GM19467 (cell line): ENCODE data around the gene IGF1.
"Not testable (repeated sequence)": the region's sequence is repeated elsewhere in the genome, so short reads cannot be mapped to it uniquely, and the experiment has no call there.

Experiments used
- ATAC-seq: cut with Tn5 transposase; IDR thresholded peaks from one replicate; pipeline ENCODE4 v1.9.1; 2021; ENCODE audit warnings: mild to moderate bottlenecking, moderate library complexity; ENCODE audit not compliant: unreplicated experiment

IGF1 gene

GRCh38 chr12:102462795-102463465, 17.4 kb downstream of the IGF1 start:
- ATAC-seq = no peak

DNA sequence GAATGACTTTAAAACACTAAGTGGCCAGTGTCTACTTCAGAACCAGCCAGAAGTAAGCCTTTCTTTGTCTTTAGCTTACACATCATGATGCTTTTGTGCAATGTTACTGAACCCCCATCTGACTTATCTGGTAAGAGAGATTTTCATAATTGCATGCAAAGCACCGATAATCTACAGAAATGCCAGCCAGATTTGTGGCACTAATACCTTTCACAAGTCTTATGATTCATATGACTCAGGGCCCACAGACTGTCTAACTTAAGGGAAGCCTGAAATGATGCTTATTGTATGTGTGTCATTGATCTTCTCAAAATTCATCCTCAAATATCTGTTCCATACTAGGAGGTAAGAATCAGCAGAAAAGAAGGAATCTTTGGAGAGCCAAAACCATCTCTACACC, 18.0 kb downstream of the IGF1 start:
- no peak for ATAC-seq

- ATAC-seq = no peak
These were observed 18.9 kb downstream of the IGF1 start for GRCh38 chr12:102461501-102461900.

GRCh38 chr12:102459314-102459713, 21.0 kb downstream of the IGF1 start:
- no peak for ATAC-seq

DNA sequence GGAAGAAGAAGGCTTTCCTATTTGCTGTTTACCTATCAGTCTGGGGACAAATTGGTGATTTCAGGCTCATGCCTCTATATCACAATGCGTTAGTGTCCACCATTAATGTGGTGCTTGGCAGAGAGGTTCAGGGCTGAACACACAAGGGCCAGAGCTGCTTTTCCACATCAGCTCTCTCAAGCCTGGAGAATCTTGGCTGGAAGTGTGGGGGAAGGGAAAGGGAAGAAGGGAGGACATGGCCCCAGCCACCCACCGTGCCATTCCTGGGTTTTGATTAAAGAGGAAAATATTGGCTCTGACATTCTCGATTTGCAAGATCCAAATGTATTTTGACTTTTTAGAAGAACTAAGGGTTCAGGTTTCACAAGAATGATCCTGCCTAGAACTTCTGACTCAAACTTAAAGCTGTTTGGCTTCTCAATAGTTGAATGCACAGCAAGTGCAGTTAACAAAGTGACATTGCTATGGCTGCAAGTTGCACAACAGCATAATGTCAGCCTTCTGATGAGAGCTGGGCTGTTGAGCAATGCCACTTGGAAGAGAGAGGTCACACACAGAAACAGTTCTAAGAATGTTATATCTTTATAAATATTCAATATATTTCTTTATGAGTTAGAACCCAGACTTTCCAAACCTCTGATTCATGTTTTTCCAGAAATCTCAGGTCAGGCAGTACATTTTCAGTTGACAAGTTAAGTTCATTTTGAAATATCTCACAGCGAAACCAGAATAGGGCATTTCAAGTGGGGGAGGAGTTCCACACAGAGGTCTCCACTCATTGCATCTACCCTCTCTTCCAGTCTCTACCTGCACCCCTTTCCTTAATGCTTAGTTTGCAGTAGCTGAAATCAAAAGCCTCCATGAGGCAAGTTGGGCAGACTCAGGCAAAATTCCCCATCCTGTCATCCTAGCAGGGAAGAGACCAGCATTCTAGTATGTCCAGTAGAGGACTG, 25.3 kb downstream of the IGF1 start:
- ATAC-seq = no peak

GRCh38 chr12:102454330-102454729, 26.0 kb downstream of the IGF1 start:
- ATAC-seq = no peak

DNA sequence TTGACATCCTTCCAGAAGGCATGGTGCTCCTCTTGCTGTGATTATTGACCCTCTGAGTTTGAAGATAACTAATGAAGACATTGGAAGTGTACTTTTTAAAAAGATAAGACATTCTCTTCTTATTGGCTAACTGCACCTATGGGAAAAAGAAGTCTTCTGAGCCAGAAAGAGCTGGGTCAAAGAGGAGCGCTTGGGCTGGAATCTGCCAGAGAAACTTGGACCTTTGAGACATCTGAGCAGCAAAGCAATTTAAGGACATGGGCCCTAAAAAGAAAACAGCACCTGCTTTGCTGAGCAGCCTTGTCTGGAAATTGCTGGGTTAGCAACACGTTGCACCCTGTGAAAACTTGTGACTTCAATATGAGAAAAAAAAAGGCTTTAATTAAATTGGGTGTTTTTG, 27.8 kb downstream of the IGF1 start:
- no peak for ATAC-seq

- not testable (repeated sequence) for ATAC-seq
These were observed 31.3 kb downstream of the IGF1 start for GRCh38 chr12:102449018-102449417.

DNA sequence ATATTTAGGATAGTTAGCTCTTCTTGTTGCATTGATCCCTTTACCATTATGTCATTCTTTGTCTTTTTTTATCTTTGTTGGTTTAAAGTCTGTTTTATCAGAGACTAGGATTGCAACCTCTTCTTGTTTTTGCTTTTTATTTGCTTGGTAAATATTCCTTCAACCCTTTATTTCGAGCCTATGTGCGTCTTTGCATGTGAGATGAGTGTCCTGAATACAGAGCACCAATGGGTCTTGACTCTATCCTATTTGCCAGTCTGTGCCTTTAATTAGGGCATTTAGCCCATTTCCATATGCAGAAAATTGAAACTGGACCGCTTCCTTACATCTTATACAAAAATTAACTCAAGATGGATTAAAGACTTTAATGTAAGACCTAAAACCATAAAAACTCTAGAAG, 32.9 kb downstream of the IGF1 start:
- ATAC-seq = not testable (repeated sequence)

- ATAC-seq = no peak
These were observed 35.7 kb downstream of the IGF1 start for GRCh38 chr12:102444707-102445106.

- no peak for ATAC-seq
These were observed 36.3 kb downstream of the IGF1 start for GRCh38 chr12:102444093-102444492.

GRCh38 chr12:102441077-102441596, 39.2 kb downstream of the IGF1 start:
- no peak for ATAC-seq

DNA sequence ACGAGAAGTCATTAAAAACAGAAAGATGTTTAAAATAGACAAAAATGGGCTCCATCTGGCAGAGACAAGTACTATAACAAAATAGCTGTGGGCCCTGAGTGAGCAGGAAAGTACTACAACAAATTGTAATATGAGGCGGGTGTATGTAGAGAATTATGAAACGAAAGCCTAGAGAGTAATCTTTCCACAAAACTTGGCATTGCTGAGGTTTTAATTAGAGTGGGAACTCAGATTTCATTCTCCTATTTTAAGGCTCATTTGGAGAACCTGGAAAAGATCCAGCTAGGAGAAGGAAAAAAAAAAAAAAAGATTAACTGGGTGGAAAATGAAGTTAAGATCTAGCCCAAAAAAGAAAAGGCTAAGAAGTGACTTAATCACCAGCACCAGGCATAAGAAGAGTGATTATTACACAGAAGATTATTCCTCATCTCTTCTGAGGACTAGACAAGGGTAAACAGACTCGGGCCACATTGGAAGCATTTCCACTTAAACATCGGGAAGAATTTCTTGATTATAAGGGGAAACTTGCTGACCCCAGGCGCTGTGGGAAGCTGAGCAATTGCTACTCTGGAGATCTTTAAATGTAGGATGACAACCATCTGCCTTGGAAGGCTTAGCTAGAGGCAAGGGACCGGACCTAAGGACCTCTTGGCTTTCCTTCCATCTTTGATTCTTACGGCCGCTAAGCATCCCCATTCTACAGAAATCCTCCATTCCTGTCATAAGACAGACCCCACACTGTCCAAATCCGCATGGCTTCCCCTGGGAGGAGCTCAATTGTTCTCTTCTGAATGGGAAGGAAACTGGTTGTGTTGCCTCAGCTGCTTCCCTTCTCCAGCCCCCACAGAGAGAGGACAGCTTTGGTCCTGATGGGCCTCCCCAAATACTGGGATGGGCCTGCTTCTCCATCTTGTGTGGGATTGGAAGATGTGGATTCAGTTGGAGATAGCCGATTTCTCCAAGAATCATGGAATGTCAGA, 40.6 kb downstream of the IGF1 start:
- ATAC-seq = no peak

DNA sequence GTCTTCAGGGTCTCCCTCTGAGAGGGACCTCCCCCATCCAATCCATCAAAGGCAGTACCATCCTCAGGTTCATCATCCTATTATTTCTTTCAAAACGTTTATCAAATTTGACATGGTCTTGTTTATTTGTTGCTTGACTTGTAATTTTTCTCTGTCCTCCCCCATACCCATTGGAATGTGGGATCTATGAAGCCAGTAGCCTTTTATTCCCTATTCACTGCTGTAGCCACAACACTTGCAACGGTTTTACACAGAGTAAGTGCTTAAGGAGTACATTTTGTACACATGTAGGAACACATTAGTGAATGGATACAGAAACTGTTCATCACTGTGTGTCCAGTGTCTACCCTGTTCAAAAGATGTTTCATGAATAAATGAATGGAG, 41.5 kb downstream of the IGF1 start:
- ATAC-seq = no peak

- ATAC-seq = no peak
These were observed 42.1 kb downstream of the IGF1 start for GRCh38 chr12:102438047-102438826.

DNA sequence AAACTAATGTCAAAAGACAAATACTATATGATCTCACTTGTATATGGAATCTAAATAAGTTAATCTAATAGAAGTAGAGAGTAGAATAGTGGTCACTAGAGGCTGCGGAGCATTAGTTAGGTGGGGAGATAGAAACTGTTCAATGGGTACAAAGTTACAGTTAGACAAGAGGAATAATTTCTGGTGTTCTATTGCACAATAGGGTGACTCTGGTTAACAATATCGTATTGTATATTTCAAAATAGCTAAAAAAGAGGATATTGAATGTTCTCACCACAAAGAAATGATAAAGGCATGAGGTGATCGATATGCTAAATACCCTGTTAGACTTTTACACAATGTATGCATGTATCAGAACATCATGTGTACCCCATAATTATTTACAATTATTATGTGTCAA, 42.9 kb downstream of the IGF1 start:
- ATAC-seq = no peak

DNA sequence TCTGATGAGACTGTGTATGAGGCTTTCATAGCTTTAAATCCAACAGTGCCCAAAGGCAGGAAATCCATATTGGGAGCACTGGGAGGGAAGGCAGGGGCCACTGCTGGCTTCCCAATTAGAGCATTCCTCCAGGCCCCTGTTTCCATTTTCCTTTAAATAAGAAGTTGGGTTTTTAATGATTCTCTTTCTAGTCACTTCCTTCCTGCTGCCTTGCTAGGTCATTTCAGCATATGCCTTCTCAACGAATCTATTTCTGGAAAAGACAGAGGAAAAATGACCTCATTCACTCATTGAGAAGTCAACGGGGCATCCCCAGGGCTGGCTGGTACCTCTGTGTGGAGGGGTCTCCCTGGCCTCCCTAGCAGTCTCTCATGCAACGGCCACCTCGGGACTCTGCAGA, 43.5 kb downstream of the IGF1 start:
- ATAC-seq = no peak

- ATAC-seq = no peak
These were observed 44.4 kb downstream of the IGF1 start for GRCh38 chr12:102435827-102436436.

- ATAC-seq = no peak
These were observed 47.1 kb downstream of the IGF1 start for GRCh38 chr12:102433304-102433703.

- no peak for ATAC-seq
These were observed 49.7 kb downstream of the IGF1 start for GRCh38 chr12:102430661-102431060.
